H9 (cell line): Measurements from ENCODE around the gene ROBO1. TPM values are rescaled to one million over a fixed set of nuclear protein-coding genes. Genes with fewer than 3 reads are reported as not detected.

Source experiments
- DNase-seq: peaks from one replicate; pipeline ENCODE4 v3.0.0-alpha.2; 2017
- H2AFZ ChIP-seq: one replicate; pipeline ENCODE4 v1.6.1; 2013; ENCODE audit warnings: mild to moderate bottlenecking, low read length, control low read depth, moderate library complexity
- H2AK5ac ChIP-seq: 2 replicates; pipeline ENCODE4 v1.6.1; 2013; ENCODE audit warnings: low read length, control low read depth, mixed read lengths; ENCODE audit not compliant: insufficient read length
- H2BK120ac ChIP-seq: one replicate; pipeline ENCODE4 v1.6.1; 2013; ENCODE audit warnings: low read depth, mild to moderate bottlenecking, low read length, control low read depth, inconsistent platforms; ENCODE audit not compliant: poor library complexity, severe bottlenecking
- H2BK12ac ChIP-seq: 2 replicates; pipeline ENCODE4 v1.6.1; 2013; ENCODE audit warnings: low read length, control low read depth, mixed read lengths, low read depth; ENCODE audit not compliant: insufficient read length
- H2BK15ac ChIP-seq: 2 replicates; pipeline ENCODE4 v1.6.1; 2013; ENCODE audit warnings: low read depth, low read length, control low read depth
- H2BK20ac ChIP-seq: one replicate; pipeline ENCODE4 v1.6.1; 2013; ENCODE audit warnings: low read depth, mild to moderate bottlenecking, low read length, control low read depth, inconsistent platforms; ENCODE audit not compliant: poor library complexity, severe bottlenecking
- H2BK5ac ChIP-seq: 2 replicates; pipeline ENCODE4 v1.6.1; 2013; ENCODE audit warnings: low read length, control low read depth, mixed read lengths; ENCODE audit not compliant: insufficient read length
- H3K14ac ChIP-seq: 2 replicates; pipeline ENCODE4 v1.6.1; 2013; ENCODE audit warnings: low read length, control low read depth; ENCODE audit not compliant: insufficient read depth
- H3K18ac ChIP-seq: 2 replicates; pipeline ENCODE4 v1.6.1; 2013; ENCODE audit warnings: low read depth, mild to moderate bottlenecking, mixed read lengths, low read length, control low read depth; ENCODE audit not compliant: insufficient read length
- H3K23ac ChIP-seq: 2 replicates; pipeline ENCODE4 v1.6.1; 2013; ENCODE audit warnings: low read length, control low read depth, mixed read lengths, low read depth; ENCODE audit not compliant: insufficient read length
- H3K23me2 ChIP-seq: 2 replicates; pipeline ENCODE4 v1.6.1; 2013; ENCODE audit warnings: low read depth, mild to moderate bottlenecking, mixed read lengths, low read length, control low read depth; ENCODE audit not compliant: insufficient read length, poor library complexity, severe bottlenecking
- H3K27ac ChIP-seq: 2 replicates; pipeline ENCODE4 v1.5.1; 2013; ENCODE audit warnings: low read length, control low read depth, mixed read lengths, low read depth; ENCODE audit not compliant: insufficient read length
- H3K27me3 ChIP-seq: 2 replicates; pipeline ENCODE4 v1.6.1; 2013; ENCODE audit warnings: low read length, control low read depth, inconsistent platforms; ENCODE audit not compliant: insufficient read depth
- H3K4ac ChIP-seq: 2 replicates; pipeline ENCODE4 v1.6.1; 2013; ENCODE audit warnings: low read depth, mild to moderate bottlenecking, control low read depth, inconsistent platforms, low read length, moderate library complexity
- H3K4me1 ChIP-seq: 2 replicates; pipeline ENCODE4 v1.6.1; 2013; ENCODE audit warnings: low read length, control low read depth, inconsistent platforms; ENCODE audit not compliant: insufficient read depth
- H3K4me2 ChIP-seq: 2 replicates; pipeline ENCODE4 v1.6.1; 2013; ENCODE audit warnings: low read length, control low read depth, mixed read lengths; ENCODE audit not compliant: insufficient read length, insufficient read depth
- H3K56ac ChIP-seq: 2 replicates; pipeline ENCODE4 v1.6.1; 2013; ENCODE audit warnings: low read depth, mild to moderate bottlenecking, mixed read lengths, low read length, control low read depth; ENCODE audit not compliant: insufficient read length
- H3K79me1 ChIP-seq: 2 replicates; pipeline ENCODE4 v1.6.1; 2013; ENCODE audit warnings: low read depth, mild to moderate bottlenecking, moderate library complexity, low read length, control low read depth, inconsistent platforms; ENCODE audit not compliant: insufficient read depth, poor library complexity, severe bottlenecking
- H3K79me2 ChIP-seq: 2 replicates; pipeline ENCODE4 v1.6.1; 2013; ENCODE audit warnings: low read length, control low read depth, inconsistent platforms; ENCODE audit not compliant: insufficient read depth
- H3K9ac ChIP-seq: 2 replicates; pipeline ENCODE4 v1.6.1; 2013; ENCODE audit warnings: low read length, control low read depth, mixed read lengths; ENCODE audit not compliant: insufficient read length; ENCODE audit errors: extremely low read depth
- H3K9me3 ChIP-seq: one replicate; pipeline ENCODE4 v1.6.1; 2013; ENCODE audit warnings: low read depth, low read length, inconsistent platforms; ENCODE audit not compliant: control insufficient read depth
- H3T11ph ChIP-seq: one replicate; pipeline ENCODE4 v1.6.1; 2013; ENCODE audit warnings: mild to moderate bottlenecking, low read length, control low read depth, inconsistent platforms
- H4K20me1 ChIP-seq: one replicate; pipeline ENCODE4 v1.6.1; 2013; ENCODE audit not compliant: control insufficient read depth, insufficient read length, insufficient read depth
- H4K5ac ChIP-seq: 2 replicates; pipeline ENCODE4 v1.6.1; 2013; ENCODE audit warnings: low read depth, mild to moderate bottlenecking, mixed read lengths, low read length, control low read depth; ENCODE audit not compliant: insufficient read length
- H4K8ac ChIP-seq: replicated peaks from 2 replicates; pipeline ENCODE4 v1.6.1; 2013; ENCODE audit warnings: low read length, control low read depth, mixed read lengths, low read depth; ENCODE audit not compliant: insufficient read length
- H4K91ac ChIP-seq: 2 replicates; pipeline ENCODE4 v1.6.1; 2013; ENCODE audit warnings: low read depth, mild to moderate bottlenecking, moderate library complexity, mixed read lengths, low read length, control low read depth; ENCODE audit not compliant: insufficient read length
- H3K27ac Mint-ChIP-seq, 3 experiments: 2 replicates in 2 of 3; 3 replicates in 1 of 3; pipeline ENCODE4 v1.8.0; 2020 to 2021; ENCODE audit warnings: mixed read lengths in 3 of 3, mild to moderate bottlenecking in 1 of 3, moderate library complexity in 1 of 3
- H3K27me3 Mint-ChIP-seq: 2 replicates; pipeline ENCODE4 v1.8.0; 2021; ENCODE audit warnings: low read depth, mild to moderate bottlenecking, moderate library complexity, mixed read lengths
- H3K36me3 Mint-ChIP-seq, 3 experiments: 2 replicates in 2 of 3; 3 replicates in 1 of 3; pipeline ENCODE4 v1.8.0; 2020 to 2021; ENCODE audit warnings: low read depth in 3 of 3, mixed read lengths in 3 of 3; ENCODE audit not compliant: insufficient read depth in 1 of 3
- H3K4me1 Mint-ChIP-seq, 2 experiments: 2 replicates each; pipeline ENCODE4 v1.8.0; 2020; ENCODE audit warnings: mixed read lengths in 2 of 2
- H3K4me3 Mint-ChIP-seq, 2 experiments: 2 replicates in 1 of 2; 3 replicates in 1 of 2; pipeline ENCODE4 v1.8.0; 2020 to 2021; ENCODE audit warnings: mild to moderate bottlenecking in 2 of 2, mixed read lengths in 2 of 2, moderate library complexity in 1 of 2
- H3K9me3 Mint-ChIP-seq, 2 experiments: 2 replicates in 1 of 2; 3 replicates in 1 of 2; pipeline ENCODE4 v1.8.0; 2020; ENCODE audit warnings: mild to moderate bottlenecking in 2 of 2, mixed read lengths in 2 of 2, moderate library complexity in 1 of 2
- WGBS: extraction: QIAGEN DNeasy Blood & Tissue Kit; methylation state at CpG from one replicate; pipeline ENCODE4 v1.1.7; 2013; ENCODE audit warnings: missing lambda C conversion rate, low lambda C conversion rate, mixed read lengths; ENCODE audit not compliant: insufficient read length; ENCODE audit errors: extremely low coverage; 5-methylcytosine and 5-hydroxymethylcytosine counted together
- total RNA-seq: library from RNA; stranded (reverse); gene quantifications from 2 replicates; pipeline ENCODE4 v1.2.1, GENCODE V29; 2021
- TF ChIP-seq, protein P1 (sequence below): fragments of 200-600 bp; sonication (generic); conservative IDR thresholded peaks from 3 replicates; pipeline ENCODE4 v1.8.0; 2021; ENCODE audit warnings: antibody characterized with exemption, mild to moderate bottlenecking

ROBO1 gene
- total RNA-seq, 1 experiment from 2014 or later = 62.7 TPM

DNA sequence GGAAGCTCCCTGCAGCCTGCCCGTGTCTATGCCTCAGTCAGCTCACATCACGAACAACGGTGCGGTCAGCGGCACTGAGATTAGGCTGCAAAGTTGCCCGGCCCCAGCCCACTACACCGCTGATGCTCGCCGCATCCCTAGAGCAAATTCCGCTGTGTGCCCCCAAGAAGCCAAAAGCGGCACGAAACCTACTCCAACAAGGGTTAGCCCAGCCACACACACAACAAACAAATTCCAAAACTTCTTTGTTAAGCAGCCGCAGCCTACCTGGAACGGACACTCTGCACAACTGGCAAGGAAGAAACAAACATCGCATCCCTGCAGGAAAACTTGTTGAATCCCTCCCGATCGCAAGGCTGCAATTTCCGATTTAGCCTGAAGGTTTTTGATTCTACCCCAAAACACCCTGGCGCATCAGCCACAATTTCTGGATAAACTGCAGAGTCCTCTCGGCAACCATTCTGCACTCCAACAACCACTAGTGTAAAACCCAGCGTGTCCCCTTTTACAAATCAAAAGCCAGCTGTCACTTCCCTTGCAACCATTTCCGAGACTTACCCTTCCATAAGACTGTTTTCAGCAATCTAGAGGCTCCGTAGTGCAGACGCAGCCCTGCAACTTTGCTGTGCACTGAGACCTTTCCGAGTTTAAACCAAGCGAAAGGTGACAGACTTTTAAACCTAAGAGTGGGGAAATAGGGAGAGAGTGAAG lies 449 bp downstream of the ROBO1 start:
- H2BK15ac ChIP-seq = no peak overlapping the region
- H3K27me3 Mint-ChIP-seq = peaks cover 2% of the 10 kb centered on the region
- H2BK120ac ChIP-seq = no peak overlapping the region
- no peak overlapping the region for H4K8ac ChIP-seq
- peak overlapping the region; percentile 96 for H3K4me2 ChIP-seq
- no peak overlapping the region for H3K27ac ChIP-seq
- TF ChIP-seq, protein P1, sequence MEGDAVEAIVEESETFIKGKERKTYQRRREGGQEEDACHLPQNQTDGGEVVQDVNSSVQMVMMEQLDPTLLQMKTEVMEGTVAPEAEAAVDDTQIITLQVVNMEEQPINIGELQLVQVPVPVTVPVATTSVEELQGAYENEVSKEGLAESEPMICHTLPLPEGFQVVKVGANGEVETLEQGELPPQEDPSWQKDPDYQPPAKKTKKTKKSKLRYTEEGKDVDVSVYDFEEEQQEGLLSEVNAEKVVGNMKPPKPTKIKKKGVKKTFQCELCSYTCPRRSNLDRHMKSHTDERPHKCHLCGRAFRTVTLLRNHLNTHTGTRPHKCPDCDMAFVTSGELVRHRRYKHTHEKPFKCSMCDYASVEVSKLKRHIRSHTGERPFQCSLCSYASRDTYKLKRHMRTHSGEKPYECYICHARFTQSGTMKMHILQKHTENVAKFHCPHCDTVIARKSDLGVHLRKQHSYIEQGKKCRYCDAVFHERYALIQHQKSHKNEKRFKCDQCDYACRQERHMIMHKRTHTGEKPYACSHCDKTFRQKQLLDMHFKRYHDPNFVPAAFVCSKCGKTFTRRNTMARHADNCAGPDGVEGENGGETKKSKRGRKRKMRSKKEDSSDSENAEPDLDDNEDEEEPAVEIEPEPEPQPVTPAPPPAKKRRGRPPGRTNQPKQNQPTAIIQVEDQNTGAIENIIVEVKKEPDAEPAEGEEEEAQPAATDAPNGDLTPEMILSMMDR = peak; percentile 55
- H3K9me3 ChIP-seq = no peaks in the 10 kb centered on the region
- no peak overlapping the region for H3K56ac ChIP-seq
- H4K20me1 ChIP-seq = no peaks in the 10 kb centered on the region
- peaks cover 2% of the 10 kb centered on the region; the same call in 1 of the 2 replicates for H3K4me1 ChIP-seq
- no peak overlapping the region for H2AFZ ChIP-seq
- no peak overlapping the region for H2BK5ac ChIP-seq
- no peak overlapping the region for H3K4ac ChIP-seq
- H3K36me3 Mint-ChIP-seq = no peaks in the 10 kb centered on the region
- H3K79me1 ChIP-seq = no peaks in the 10 kb centered on the region
- H4K5ac ChIP-seq = no peak overlapping the region
- H3K27ac Mint-ChIP-seq = no peak overlapping the region
- peaks cover 11 to 13% of the 10 kb centered on the region in 2 experiments for H3K4me1 Mint-ChIP-seq
- no peak overlapping the region for H3K23ac ChIP-seq
- DNase-seq = peak; percentile 42
- no peaks in the 10 kb centered on the region for H3K79me2 ChIP-seq
- no peak overlapping the region for H2BK12ac ChIP-seq
- H2AK5ac ChIP-seq = no peak overlapping the region
- H4K91ac ChIP-seq = no peak overlapping the region
- no peak overlapping the region for H2BK20ac ChIP-seq
- no peak overlapping the region for H3K4me3 Mint-ChIP-seq
- H3K27me3 ChIP-seq = peaks cover 20% of the 10 kb centered on the region; the same call in 1 of the 2 replicates
- no peaks in the 10 kb centered on the region for H3K9me3 Mint-ChIP-seq
- H3K23me2 ChIP-seq = peaks cover 20% of the 10 kb centered on the region
- H3T11ph ChIP-seq = no peak overlapping the region
- no peak overlapping the region for H3K18ac ChIP-seq
- no peak overlapping the region; the same call in 1 of the 2 replicates for H3K14ac ChIP-seq
- WGBS = no CpG with 5 or more reads among the region's 26 CpGs
- H3K9ac ChIP-seq = no peak overlapping the region
